ENCODE results near the gene GNB5. TPM values are rescaled to one million over a fixed set of nuclear protein-coding genes. Genes with fewer than 3 reads are reported as not detected.

The GNB5 gene
- total and polyA plus RNA-seq, 2 of the 13 experiments (the other 11 are each of a cell fraction or from before 2014, with no cell fraction given), result 13.7 to 14.4 TPM

DNA sequence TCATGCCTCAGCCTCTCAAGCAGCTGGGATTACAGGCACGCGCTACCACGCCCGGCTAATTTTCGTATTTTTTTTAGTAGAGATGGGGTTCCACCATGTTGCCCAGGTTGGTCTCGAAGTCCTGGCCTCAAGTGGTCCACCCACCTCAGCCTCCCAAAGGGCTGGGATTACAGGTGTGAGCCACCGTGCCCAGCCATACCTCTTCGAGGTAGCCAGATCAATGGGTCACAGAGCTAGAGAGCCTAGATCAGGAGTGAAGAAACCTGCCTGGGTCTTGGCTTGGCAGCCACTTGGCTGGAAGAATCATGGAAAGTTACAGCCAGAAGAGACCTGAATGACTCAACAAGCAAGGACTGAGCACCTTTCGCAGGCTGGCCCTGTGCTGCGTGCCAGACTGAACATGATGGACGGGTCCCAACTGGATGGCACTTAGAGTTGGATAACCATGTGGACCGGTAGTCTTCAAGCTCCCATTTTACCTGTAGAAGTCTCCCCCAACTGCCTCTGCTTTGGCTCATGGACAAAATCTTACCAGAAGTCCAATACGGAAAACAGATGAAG lies 29.7 kb downstream of the GNB5 start:
- TF ChIP-seq TEF (CRISPR knock-in tag; IDR thresholded peaks at IDR 0.05) (no peak), REL (CRISPR knock-in tag; conservative IDR thresholded peaks at IDR 0.05) (no peak), FOXO1 (CRISPR knock-in tag; IDR thresholded peaks at IDR 0.05) (no peak), MTF1 (CRISPR knock-in tag; IDR thresholded peaks at IDR 0.05) (no peak), ZSCAN25 (CRISPR knock-in tag; IDR thresholded peaks at IDR 0.05) (no peak), ZNF276 (CRISPR knock-in tag; IDR thresholded peaks at IDR 0.05; ENCODE audit: low read depth) (no peak), SP2 (CRISPR knock-in tag; IDR thresholded peaks at IDR 0.05) (no peak), FOSL1 (CRISPR knock-in tag; IDR thresholded peaks at IDR 0.05; ENCODE audit: borderline replicate concordance) (no peak), MXI1 (IDR thresholded peaks at IDR 0.05; ENCODE audit: borderline replicate concordance, low read depth, low read length) (no peak), CREBL2 (CRISPR knock-in tag; IDR thresholded peaks at IDR 0.05; ENCODE audit: borderline replicate concordance) (no peak)
- TF ChIP-seq, protein P1, sequence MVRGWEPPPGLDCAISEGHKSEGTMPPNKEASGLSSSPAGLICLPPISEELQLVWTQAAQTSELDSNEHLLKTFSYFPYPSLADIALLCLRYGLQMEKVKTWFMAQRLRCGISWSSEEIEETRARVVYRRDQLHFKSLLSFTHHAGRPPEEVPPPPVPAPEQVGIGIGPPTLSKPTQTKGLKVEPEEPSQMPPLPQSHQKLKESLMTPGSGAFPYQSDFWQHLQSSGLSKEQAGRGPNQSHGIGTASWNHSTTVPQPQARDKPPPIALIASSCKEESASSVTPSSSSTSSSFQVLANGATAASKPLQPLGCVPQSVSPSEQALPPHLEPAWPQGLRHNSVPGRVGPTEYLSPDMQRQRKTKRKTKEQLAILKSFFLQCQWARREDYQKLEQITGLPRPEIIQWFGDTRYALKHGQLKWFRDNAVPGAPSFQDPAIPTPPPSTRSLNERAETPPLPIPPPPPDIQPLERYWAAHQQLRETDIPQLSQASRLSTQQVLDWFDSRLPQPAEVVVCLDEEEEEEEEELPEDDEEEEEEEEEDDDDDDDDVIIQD (CRISPR knock-in tag; IDR thresholded peaks at IDR 0.05; ENCODE audit: low read depth), result no peak
- TF ChIP-seq, protein P2, sequence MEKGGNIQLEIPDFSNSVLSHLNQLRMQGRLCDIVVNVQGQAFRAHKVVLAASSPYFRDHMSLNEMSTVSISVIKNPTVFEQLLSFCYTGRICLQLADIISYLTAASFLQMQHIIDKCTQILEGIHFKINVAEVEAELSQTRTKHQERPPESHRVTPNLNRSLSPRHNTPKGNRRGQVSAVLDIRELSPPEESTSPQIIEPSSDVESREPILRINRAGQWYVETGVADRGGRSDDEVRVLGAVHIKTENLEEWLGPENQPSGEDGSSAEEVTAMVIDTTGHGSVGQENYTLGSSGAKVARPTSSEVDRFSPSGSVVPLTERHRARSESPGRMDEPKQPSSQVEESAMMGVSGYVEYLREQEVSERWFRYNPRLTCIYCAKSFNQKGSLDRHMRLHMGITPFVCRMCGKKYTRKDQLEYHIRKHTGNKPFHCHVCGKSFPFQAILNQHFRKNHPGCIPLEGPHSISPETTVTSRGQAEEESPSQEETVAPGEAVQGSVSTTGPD (CRISPR knock-in tag; IDR thresholded peaks at IDR 0.05), result no peak
- TF ChIP-seq, protein P3, sequence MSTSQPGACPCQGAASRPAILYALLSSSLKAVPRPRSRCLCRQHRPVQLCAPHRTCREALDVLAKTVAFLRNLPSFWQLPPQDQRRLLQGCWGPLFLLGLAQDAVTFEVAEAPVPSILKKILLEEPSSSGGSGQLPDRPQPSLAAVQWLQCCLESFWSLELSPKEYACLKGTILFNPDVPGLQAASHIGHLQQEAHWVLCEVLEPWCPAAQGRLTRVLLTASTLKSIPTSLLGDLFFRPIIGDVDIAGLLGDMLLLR (CRISPR knock-in tag; IDR thresholded peaks at IDR 0.05), result no peak
- intact Hi-C loops (cut with micrococcal nuclease; ENCODE audit: unreplicated experiment), result no loop called here

More for the DNA sequence above, 29.7 kb downstream of the GNB5 start:
- Histone ChIP-seq H3K9me3 (ENCODE audit: low read length) (no peaks in the 10 kb centered on the region), H3K27ac (ENCODE audit: extremely low read length, insufficient read depth, low read length) (no peak overlapping the region), H3K4me2 (ENCODE audit: low read depth, low read length) (no peak overlapping the region), H3K9ac (ENCODE audit: insufficient read depth, low read depth, low read length) (no peak overlapping the region), H3K4me3 (replicated peaks in 1 of 3; ENCODE audit: insufficient read depth in 1 of 3, low read depth in 2 of 3, low read length in 3 of 3) (no peak overlapping the region), H3K27me3 (ENCODE audit: control insufficient read depth in 1 of 2, insufficient read depth in 2 of 2, low read length in 2 of 2) (no peaks in the 10 kb centered on the region), H3K79me2 (ENCODE audit: insufficient read depth, low read length) (no peaks in the 10 kb centered on the region), H4K20me1 (ENCODE audit: insufficient read depth, low read length) (no peaks in the 10 kb centered on the region), H2AFZ (ENCODE audit: low read length) (no peak overlapping the region), H3K4me1 (ENCODE audit: insufficient read depth, low read length) (peaks cover 9% of the 10 kb centered on the region), H3K36me3 (replicated peaks in 1 of 2; ENCODE audit: control insufficient read depth in 1 of 2, insufficient read depth in 2 of 2, low read length in 2 of 2) (peaks cover 0 to 13% of the 10 kb centered on the region in 2 experiments; a peak in 2 of 5 replicates)
- in situ Hi-C loops (cut with HindIII; ENCODE audit: extremely low pct_ligation_motif_present, low pct_unique_long_range_greater_than_20kb), result no loop called here
- ChIA-PET POLR2A (no interaction called here), CTCF (ENCODE audit: low intra/inter-chr PET ratio, low total read pairs) (no interaction called here)
- FAIRE-seq, result no peak
- 96% methylated on average over 13 of the region's 13 CpGs for WGBS (ENCODE audit: low lambda C conversion rate)
- BruUV-seq (replicated peaks), result no TSS peak
- no peak for DNase-seq (ENCODE audit: low spot score)
- no peak for ATAC-seq

Measured in HepG2 (cell line).